Fibroblast of villous mesenchyme (primary cell): Measurements from ENCODE around the gene VRK1. TPM values are rescaled to one million over a fixed set of nuclear protein-coding genes. Genes with fewer than 3 reads are reported as not detected.

ENCODE experiments used
- DNase-seq: peaks from one replicate; pipeline ENCODE4 v3.0.0-alpha.2; 2010; ENCODE audit warnings: low read depth
- H3K4me3 ChIP-seq: 2 replicates; pipeline ENCODE4 v1.5.1; 2011; ENCODE audit warnings: low read depth, mild to moderate bottlenecking, low read length
- CTCF ChIP-seq: IDR thresholded peaks from 2 replicates; pipeline ENCODE4 v1.5.1; 2012; ENCODE audit warnings: low read depth, mild to moderate bottlenecking, low read length; ENCODE audit not compliant: insufficient read depth
- total RNA-seq: library from RNA; depleted of rRNA; stranded (reverse); fragments of >200 nt; gene quantifications from 2 replicates; pipeline ENCODE4 v1.2.3, GENCODE V29; 2012

The VRK1 gene
- total RNA-seq, 1 donor, result 47.1 TPM

- no peak for TF ChIP-seq CTCF
- no peak for DNase-seq
- no peak overlapping the region for H3K4me3 ChIP-seq
Observed at GRCh38 chr14:96926001-96926400, 128.8 kb downstream of the VRK1 start.

GRCh38 chr14:96928779-96929380 is 131.7 kb downstream of the VRK1 start:
- no peak overlapping the region for H3K4me3 ChIP-seq
- no peak for TF ChIP-seq CTCF
- DNase-seq, result no peak

GRCh38 chr14:96929950-96930349 is 132.8 kb downstream of the VRK1 start:
- no peak overlapping the region for H3K4me3 ChIP-seq
- no peak for DNase-seq
- TF ChIP-seq CTCF, result no peak

GRCh38 chr14:96930526-96930925 is 133.3 kb downstream of the VRK1 start:
- no peak for TF ChIP-seq CTCF
- DNase-seq, result no peak
- H3K4me3 ChIP-seq, result no peak overlapping the region
